Stimulated activated CD8-positive, alpha-beta memory T cell treated with anti-CD3 and anti-CD28 coated beads, Interleukin-4, amount 100 ng/mL, for 24 hours (primary cell): ENCODE data around the gene SEMA6B.
A peak's percentile ranks its signal among the peaks of the same experiment; 100 is the strongest.
"Not testable (repeated sequence)": the region's sequence is repeated elsewhere in the genome, so short reads cannot be mapped to it uniquely, and the experiment has no call there.

Experiments used
- DNase-seq: peaks from one replicate; pipeline ENCODE4 v3.0.0-alpha.2; 2020; ENCODE audit warnings: low read depth

SEMA6B gene

GRCh38 chr19:4571305-4571917 lies 11.9 kb upstream of the SEMA6B start:
- no peak for DNase-seq

DNA sequence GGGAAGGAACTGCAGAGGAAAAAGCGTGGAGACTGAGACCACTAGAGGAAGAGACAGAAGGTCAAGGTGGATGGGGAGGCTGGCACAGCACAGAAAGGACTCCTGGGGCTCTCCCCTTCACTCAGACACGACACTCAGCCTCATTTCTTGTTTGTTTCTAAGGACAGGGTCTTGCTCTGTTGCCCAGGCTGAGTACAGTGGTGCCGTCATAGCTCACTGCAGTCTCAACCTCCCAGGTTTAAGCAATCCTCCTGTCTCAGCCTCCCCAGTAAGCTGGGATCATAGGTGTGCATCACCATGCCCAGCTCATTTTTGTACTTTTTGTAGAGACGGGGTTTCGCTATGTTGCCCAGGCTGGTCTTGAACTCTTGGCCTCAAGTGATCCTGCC lies 11.4 kb upstream of the SEMA6B start:
- no peak for DNase-seq

DNA sequence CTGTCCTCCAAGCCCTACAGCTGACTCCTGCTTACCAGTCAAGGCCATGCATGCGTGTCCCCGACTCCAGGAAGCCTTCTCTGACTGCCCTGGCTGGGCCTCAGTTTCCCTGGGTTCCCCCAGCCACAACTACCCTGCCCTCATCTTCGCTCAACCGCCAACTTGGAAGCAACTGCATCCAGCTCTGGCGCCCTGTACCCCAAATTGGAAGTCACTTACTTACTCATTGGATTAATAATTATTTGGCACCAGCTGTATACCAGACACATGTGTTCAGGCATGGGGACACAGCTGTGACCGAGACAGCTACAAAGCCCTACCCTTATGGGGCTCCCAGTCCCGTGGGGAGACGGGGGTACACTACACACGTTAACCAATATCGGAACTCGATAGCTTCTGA lies 10.9 kb upstream of the SEMA6B start:
- DNase-seq: no peak

DNA sequence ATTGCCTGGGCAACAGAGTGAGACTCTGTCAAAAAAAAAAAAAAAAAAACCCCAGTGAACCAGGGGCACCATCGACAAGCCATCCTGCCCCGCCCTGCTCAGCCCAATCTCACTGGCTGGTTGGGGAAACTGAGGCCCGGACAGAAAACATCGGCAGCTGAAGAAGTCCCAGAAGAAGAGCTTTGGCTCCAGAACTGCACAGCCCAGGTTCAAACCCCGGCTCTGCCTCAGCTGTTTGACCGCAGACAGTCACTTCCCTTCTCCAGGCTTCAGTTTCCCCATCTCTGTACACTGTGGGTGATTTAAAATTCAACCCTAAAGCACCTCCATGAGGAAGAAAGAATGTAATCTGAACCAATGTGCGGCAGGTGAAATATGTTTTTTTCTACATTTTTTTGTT lies 9.4 kb upstream of the SEMA6B start:
- no peak for DNase-seq

DNA sequence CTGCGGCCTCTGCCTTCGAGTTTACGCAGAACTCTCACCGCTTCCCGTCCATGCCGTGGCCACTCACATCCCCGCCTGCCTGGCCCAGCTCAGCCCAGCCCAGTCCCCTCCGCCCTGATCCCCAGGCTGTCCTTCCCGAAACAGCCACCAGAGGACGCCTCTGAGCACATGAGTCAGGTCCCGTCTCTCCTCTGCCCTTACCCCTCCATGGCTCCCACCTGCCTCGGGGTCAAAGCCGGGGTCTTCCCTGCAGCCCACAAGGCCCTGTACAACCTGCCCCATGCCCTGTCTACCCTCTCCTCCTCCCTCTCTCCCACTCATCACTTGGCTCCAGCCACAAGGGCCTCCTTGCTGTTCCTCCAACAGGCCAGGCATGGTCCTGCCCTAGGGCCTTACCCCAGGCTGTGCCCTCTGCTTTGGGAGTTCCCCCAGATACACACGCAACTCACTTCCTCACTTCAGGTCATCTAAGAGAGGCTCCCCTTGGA lies 8.1 kb upstream of the SEMA6B start:
- DNase-seq: peak; percentile 43

GRCh38 chr19:4566402-4567051 lies 7.0 kb upstream of the SEMA6B start:
- DNase-seq: no peak

GRCh38 chr19:4563562-4563961 lies 4.1 kb upstream of the SEMA6B start:
- not testable (repeated sequence) for DNase-seq

- not testable (repeated sequence) for DNase-seq
Observed at GRCh38 chr19:4562085-4562484, 2.6 kb upstream of the SEMA6B start.

- no peak for DNase-seq
Observed at GRCh38 chr19:4557971-4558941, 1.2 kb downstream of the SEMA6B start.

DNA sequence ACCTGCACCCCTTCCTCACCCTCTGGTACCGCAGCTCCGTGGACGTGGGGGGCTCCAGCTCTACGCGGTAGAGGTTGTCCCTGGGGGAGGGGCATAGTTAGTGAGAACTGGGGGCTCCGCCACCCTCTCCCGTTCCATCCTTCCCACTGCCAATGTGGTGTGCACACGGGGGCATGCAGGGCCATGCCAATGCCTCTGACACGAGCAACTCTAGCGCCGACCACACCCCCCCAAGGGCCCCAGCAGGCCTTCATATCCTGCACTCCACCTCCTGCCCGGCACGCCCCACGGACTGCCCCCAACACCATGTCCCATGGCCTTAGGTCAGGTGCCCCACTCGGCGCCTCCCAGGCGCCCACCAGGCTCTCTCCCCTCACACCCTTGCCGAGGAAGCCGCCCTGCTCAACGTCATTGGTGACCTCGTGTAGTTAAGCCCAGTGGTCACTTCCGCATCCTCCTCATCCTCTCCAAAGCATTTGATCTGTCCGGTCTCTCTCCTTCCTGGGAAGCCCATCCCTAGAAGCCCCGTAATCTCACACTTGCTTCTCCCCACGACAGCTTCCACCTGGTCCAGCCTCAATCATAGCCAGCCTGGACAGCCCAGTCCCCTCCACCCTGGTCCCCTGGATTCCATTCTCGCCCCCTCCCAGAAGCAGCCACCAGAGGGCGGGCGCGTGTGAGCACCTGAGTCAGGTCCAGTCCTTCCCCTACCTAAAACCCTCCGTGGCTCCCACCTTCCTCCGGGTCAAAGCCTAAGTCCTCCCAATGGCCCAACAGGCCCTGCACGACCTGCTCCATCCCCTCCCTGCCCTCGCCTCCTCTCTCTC lies 2.1 kb downstream of the SEMA6B start:
- DNase-seq: no peak

- no peak for DNase-seq
Observed at GRCh38 chr19:4556597-4557127, 2.8 kb downstream of the SEMA6B start.

DNA sequence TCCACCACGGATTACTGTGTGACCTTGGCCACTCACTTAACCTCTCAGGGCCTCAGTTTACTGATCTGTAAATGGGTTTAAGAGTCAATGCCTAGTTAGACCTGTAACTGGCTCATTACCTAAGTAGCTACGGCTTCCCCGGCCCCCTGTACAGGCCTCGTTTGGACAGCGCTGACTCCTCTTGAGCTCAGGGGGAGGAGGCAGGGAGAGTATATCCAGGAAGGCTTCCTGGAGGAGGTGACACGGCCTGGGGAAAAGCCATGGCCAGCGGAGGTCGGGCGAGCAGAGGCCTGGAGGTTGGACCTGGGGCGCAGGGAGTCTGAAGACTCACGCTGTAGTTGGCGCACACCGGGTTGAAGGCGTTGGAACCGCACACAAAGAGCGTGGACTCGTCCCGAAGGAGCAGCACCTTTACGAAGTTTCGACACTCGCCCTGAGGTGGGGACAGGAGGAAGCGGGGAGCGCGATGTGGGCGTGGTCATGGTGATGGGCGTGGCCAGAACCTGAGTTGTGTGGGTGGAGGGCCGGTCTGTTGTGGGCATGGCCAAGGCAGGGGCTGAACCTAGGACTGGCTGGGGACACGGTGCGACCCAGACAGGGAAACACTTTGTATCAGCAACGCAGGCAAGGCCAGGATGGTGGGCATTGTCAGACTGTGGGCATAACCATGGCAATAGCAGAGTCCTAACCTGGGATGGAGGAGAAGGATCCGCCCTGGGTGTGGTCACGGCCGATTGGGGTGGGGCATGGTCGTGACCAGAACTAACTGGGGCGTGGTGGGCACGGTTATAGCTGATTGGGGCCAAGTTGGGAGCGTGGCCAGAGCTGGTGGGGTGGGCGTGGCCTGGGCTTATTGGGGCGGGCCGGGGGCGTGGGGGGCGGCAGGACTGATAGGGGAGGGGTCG lies 3.6 kb downstream of the SEMA6B start:
- DNase-seq: no peak

- no peak for DNase-seq
Observed at GRCh38 chr19:4554717-4555116, 4.8 kb downstream of the SEMA6B start.

- DNase-seq: no peak
Observed at GRCh38 chr19:4553775-4554174, 5.7 kb downstream of the SEMA6B start.

DNA sequence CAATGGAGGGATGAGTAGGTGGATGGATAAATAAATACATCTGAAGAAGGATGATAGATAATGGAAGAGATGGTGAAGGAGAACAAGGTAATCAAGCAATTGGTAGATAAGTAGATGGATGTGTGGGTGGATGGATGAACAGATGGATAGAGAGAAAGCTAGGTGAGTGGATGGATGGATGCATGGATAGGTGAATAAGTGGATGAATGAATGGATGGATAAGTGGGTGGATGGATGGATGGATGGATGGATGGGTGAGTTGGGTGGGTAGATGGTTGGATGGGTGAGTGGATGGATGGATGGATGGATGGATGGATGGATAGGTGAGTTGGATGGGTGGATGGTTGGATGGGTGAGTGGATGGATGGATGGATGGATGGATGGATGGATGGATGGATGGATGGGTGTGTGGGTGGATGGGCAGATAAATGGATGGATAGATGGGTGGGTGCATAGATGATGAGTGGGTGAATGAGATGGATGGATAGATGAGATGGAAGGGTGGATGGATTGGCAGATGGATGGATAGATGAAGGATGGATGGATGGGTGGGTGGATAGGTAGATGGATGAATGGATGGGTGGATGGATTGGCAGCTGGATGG lies 6.3 kb downstream of the SEMA6B start:
- no peak for DNase-seq

DNA sequence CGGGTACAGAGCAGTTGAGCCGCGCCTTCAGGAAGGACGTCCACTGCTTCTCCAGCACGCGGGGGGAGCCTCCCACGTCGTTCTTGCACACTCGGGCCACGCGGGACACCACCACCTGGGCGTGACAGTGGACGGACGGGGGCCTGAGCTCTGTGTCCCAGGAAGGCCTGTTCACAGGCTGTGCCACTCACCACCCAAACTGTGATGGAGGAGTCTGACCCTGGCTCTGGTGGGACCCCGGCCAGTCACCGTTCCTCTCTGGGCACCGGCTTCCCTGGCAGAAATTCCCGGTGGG lies 7.0 kb downstream of the SEMA6B start:
- DNase-seq: no peak

DNA sequence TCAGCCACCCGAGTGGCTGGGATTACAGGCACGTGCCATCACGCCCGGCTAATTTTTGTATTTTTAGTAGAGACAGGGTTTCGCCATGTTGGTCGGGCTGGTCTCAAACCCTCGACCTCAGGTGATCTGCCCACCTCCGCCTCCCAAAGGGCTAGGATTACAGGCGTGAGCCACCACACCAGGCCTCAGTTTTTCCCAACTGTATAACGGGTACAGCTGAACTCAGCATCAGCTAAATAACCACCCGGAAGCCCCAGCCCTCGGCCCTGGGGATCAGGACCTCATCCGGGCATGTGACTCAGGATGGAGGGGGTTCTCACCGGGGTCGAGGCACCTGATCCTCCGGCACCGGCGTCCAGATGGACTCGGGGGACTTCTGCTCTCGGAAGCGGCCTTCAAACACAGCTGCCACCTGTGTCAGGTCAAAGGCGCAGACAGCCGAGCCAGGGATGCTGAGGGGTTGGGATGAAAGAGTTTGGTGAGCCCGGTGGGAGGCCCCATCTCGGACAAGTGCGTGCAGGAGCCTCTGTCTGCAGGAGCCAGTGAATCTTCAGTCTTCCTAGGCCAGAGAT lies 8.9 kb downstream of the SEMA6B start:
- DNase-seq: no peak

- no peak for DNase-seq
Observed at GRCh38 chr19:4550018-4550417, 9.5 kb downstream of the SEMA6B start.

GRCh38 chr19:4548238-4548584 lies 11.3 kb downstream of the SEMA6B start:
- DNase-seq: no peak
